ENCODE measurements around the gene DNAJC3.
A peak's percentile ranks its signal among the peaks of the same experiment; 100 is the strongest.

Gene DNAJC3

GRCh38 chr13:95801825-95802224, 124.9 kb downstream of the DNAJC3 start:
- no peak overlapping the region for H3K4me3 ChIP-seq (ENCODE audit: low read depth, low read length)
- DNase-seq (ENCODE audit: low read depth): no peak
- no peak for TF ChIP-seq CTCF (conservative IDR thresholded peaks at IDR 0.05; ENCODE audit: low read depth, low read length)

- no peak overlapping the region for H3K4me3 ChIP-seq (ENCODE audit: low read depth, low read length)
- no peak for DNase-seq (ENCODE audit: low read depth)
- no peak for TF ChIP-seq CTCF (conservative IDR thresholded peaks at IDR 0.05; ENCODE audit: low read depth, low read length)
Measured at GRCh38 chr13:95805921-95806320, 129.0 kb downstream of the DNAJC3 start.

GRCh38 chr13:95809429-95809828, 132.5 kb downstream of the DNAJC3 start:
- no peak overlapping the region for H3K4me3 ChIP-seq (ENCODE audit: low read depth, low read length)
- no peak for TF ChIP-seq CTCF (conservative IDR thresholded peaks at IDR 0.05; ENCODE audit: low read depth, low read length)
- DNase-seq (ENCODE audit: low read depth): no peak

- no peak for DNase-seq (ENCODE audit: low read depth)
- TF ChIP-seq CTCF (conservative IDR thresholded peaks at IDR 0.05; ENCODE audit: low read depth, low read length): no peak
- no peak overlapping the region for H3K4me3 ChIP-seq (ENCODE audit: low read depth, low read length)
Measured at GRCh38 chr13:95813139-95813538, 136.2 kb downstream of the DNAJC3 start.

- H3K4me3 ChIP-seq (ENCODE audit: low read depth, low read length): no peak overlapping the region
- DNase-seq (ENCODE audit: low read depth): no peak
- TF ChIP-seq CTCF (conservative IDR thresholded peaks at IDR 0.05; ENCODE audit: low read depth, low read length): no peak
Measured at GRCh38 chr13:95814495-95814894, 137.6 kb downstream of the DNAJC3 start.

GRCh38 chr13:95822303-95822702, 145.4 kb downstream of the DNAJC3 start:
- H3K4me3 ChIP-seq (ENCODE audit: low read depth, low read length): no peak overlapping the region
- no peak for DNase-seq (ENCODE audit: low read depth)
- no peak for TF ChIP-seq CTCF (conservative IDR thresholded peaks at IDR 0.05; ENCODE audit: low read depth, low read length)

- peak; percentile 8 for DNase-seq (ENCODE audit: low read depth)
- H3K4me3 ChIP-seq (ENCODE audit: low read depth, low read length): no peak overlapping the region
- no peak for TF ChIP-seq CTCF (conservative IDR thresholded peaks at IDR 0.05; ENCODE audit: low read depth, low read length)
Measured at GRCh38 chr13:95833126-95833525, 156.2 kb downstream of the DNAJC3 start.

All from choroid plexus epithelial cell (primary cell).